MM.1S (cell line): Measurements from ENCODE around the gene SRSF3.

Experiments
- DNase-seq: peaks from one replicate; pipeline ENCODE4 v3.0.0-alpha.2; 2015
- H2AFZ ChIP-seq: fragments of 300-600 bp; sonication (generic); 2 replicates; pipeline ENCODE4 v1.6.0; 2016; ENCODE audit warnings: antibody characterized with exemption, low read length
- H3F3A ChIP-seq: fragments of 300-600 bp; sonication (generic); 2 replicates; pipeline ENCODE4 v1.6.1; 2016; ENCODE audit warnings: mild to moderate bottlenecking, antibody characterized with exemption, low read length, moderate library complexity, mixed read lengths; ENCODE audit not compliant: insufficient read depth
- H3K27ac ChIP-seq: fragments of 300-600 bp; sonication (generic); 2 replicates; pipeline ENCODE4 v1.5.1; 2016; ENCODE audit warnings: mild to moderate bottlenecking, low read length
- H3K27me3 ChIP-seq: fragments of 300-600 bp; sonication (generic); replicated peaks from 2 replicates; pipeline ENCODE4 v1.6.0; 2016; ENCODE audit warnings: low read length; ENCODE audit not compliant: insufficient read depth
- H3K36me3 ChIP-seq: fragments of 300-600 bp; sonication (generic); replicated peaks from 2 replicates; pipeline ENCODE4 v1.6.1; 2016; ENCODE audit warnings: mild to moderate bottlenecking, low read length, mixed read lengths; ENCODE audit not compliant: insufficient read depth
- H3K4me1 ChIP-seq: fragments of 300-600 bp; sonication (generic); 2 replicates; pipeline ENCODE4 v1.6.1; 2016; ENCODE audit warnings: low read length, mixed read lengths
- H3K4me2 ChIP-seq: fragments of 300-600 bp; sonication (generic); 2 replicates; pipeline ENCODE4 v1.6.0; 2016; ENCODE audit warnings: low read depth, low read length
- H3K4me3 ChIP-seq: fragments of 300-600 bp; sonication (generic); 2 replicates; pipeline ENCODE4 v1.5.1; 2016; ENCODE audit warnings: low read length, mixed read lengths
- H3K79me2 ChIP-seq: fragments of 300-600 bp; sonication (generic); 2 replicates; pipeline ENCODE4 v1.6.1; 2016; ENCODE audit warnings: mixed run types, low read length, mixed read lengths
- H3K9ac ChIP-seq: fragments of 300-600 bp; sonication (generic); 2 replicates; pipeline ENCODE4 v1.6.1; 2016; ENCODE audit warnings: low read length, mixed read lengths
- H3K9me2 ChIP-seq: fragments of 300-600 bp; sonication (generic); replicated peaks from 2 replicates; pipeline ENCODE4 v1.6.1; 2016; ENCODE audit warnings: mild to moderate bottlenecking, low read length, mixed read lengths; ENCODE audit not compliant: insufficient read depth
- H3K9me3 ChIP-seq: fragments of 300-600 bp; sonication (generic); replicated peaks from 2 replicates; pipeline ENCODE4 v1.6.1; 2016; ENCODE audit warnings: mild to moderate bottlenecking, low read length, mixed read lengths; ENCODE audit not compliant: insufficient read depth
- H4K20me1 ChIP-seq: fragments of 300-600 bp; sonication (generic); 2 replicates; pipeline ENCODE4 v1.6.1; 2016; ENCODE audit warnings: mild to moderate bottlenecking, low read length, moderate library complexity, mixed read lengths; ENCODE audit not compliant: insufficient read depth
- EZH2 ChIP-seq: fragments of 300-600 bp; sonication (generic); optimal IDR thresholded peaks from 2 replicates; pipeline ENCODE3; 2017; ENCODE audit warnings: low read depth, mild to moderate bottlenecking, antibody characterized with exemption, low read length, mixed read lengths
- EZH2phosphoT487 ChIP-seq: fragments of 300-600 bp; sonication (generic); IDR thresholded peaks from 2 replicates; pipeline ENCODE4 v1.6.1; 2018; ENCODE audit warnings: antibody characterized with exemption, low read length
- TF ChIP-seq, protein P1 (sequence below): fragments of 300-600 bp; sonication (generic); IDR thresholded peaks from 2 replicates; pipeline ENCODE4 v1.5.1; 2016; ENCODE audit warnings: antibody characterized with exemption, low read length, mixed read lengths

SRSF3 gene

DNA sequence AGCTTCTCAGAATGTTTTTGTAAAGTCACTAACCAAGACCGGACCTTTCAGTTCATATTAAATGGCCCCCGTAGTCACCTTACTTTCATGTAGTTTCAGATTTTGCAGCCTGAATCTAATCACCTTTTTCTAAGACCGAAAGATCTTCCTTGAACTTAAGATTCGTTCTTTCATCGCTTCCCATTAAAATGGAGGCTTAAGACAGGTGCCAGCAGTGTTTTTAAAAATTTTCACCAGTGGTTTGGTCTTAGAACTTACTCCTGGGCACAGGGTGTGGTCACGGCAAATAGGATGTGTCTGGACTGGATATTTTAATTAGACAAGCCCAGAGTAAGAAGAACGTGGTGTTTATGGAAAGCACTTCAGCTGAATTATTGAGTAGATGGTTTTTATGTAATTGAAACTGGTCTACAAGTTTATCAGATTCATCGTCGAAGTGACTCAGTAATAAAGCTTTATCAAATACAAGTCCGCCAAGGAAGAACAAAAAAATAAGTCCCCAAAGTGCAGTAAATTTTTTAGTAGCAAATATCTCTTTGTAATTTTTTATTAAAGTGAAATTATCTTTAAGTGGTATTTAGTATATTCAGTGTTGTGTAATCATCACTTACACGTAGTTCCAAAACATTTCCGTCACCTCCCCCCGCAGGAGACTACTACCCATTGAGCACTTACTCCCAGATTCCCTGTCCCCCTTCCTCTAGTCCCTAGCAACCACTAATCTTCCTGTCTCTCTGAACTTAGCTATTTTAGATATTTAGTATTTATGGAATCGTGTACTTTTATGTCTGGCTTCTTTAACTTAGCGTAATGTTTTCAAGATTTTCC lies 868 bp downstream of the SRSF3 start:
- H3K27ac ChIP-seq: peak overlapping the region; percentile 96
- H3K79me2 ChIP-seq: peaks cover 59% of the 10 kb centered on the region
- no peak overlapping the region for H2AFZ ChIP-seq
- TF ChIP-seq, protein P1, sequence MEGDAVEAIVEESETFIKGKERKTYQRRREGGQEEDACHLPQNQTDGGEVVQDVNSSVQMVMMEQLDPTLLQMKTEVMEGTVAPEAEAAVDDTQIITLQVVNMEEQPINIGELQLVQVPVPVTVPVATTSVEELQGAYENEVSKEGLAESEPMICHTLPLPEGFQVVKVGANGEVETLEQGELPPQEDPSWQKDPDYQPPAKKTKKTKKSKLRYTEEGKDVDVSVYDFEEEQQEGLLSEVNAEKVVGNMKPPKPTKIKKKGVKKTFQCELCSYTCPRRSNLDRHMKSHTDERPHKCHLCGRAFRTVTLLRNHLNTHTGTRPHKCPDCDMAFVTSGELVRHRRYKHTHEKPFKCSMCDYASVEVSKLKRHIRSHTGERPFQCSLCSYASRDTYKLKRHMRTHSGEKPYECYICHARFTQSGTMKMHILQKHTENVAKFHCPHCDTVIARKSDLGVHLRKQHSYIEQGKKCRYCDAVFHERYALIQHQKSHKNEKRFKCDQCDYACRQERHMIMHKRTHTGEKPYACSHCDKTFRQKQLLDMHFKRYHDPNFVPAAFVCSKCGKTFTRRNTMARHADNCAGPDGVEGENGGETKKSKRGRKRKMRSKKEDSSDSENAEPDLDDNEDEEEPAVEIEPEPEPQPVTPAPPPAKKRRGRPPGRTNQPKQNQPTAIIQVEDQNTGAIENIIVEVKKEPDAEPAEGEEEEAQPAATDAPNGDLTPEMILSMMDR: no peak
- TF ChIP-seq EZH2: no peak
- TF ChIP-seq EZH2phosphoT487: no peak
- H3K9me3 ChIP-seq: no peaks in the 10 kb centered on the region
- peaks cover 65% of the 10 kb centered on the region for H3F3A ChIP-seq
- peak overlapping the region; percentile 99 for H3K4me3 ChIP-seq
- no peak for DNase-seq
- peaks cover 53% of the 10 kb centered on the region for H4K20me1 ChIP-seq
- peaks cover 32% of the 10 kb centered on the region for H3K4me1 ChIP-seq
- H3K9ac ChIP-seq: peak overlapping the region; percentile 92
- peaks cover 34% of the 10 kb centered on the region for H3K36me3 ChIP-seq
- peak overlapping the region; percentile 76 for H3K4me2 ChIP-seq
- H3K27me3 ChIP-seq: no peaks in the 10 kb centered on the region
- H3K9me2 ChIP-seq: no peaks in the 10 kb centered on the region

DNA sequence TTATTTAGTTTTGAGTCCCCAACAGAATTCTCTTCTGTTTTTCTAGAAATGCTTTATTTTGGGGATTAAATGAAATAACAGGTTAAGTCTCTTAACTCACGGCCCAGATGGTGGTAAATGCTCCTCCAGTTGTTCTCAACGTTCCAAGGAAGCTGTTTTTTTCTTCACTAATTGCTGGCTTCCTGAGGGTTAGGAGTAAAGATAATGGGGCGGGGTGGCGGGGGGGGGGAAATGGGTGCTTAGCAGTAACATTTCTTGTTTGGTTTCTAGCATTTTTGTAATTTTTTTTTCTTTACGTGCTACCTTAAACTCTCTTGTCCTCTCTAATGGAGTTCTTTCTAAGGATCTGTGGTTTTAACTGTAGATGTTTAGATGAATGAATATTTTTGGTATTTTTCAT lies 2.2 kb downstream of the SRSF3 start:
- peak overlapping the region; percentile 92 for H3K9ac ChIP-seq
- H3K27me3 ChIP-seq: no peaks in the 10 kb centered on the region
- TF ChIP-seq, protein P1: no peak
- TF ChIP-seq EZH2phosphoT487 (no peak), EZH2 (no peak)
- no peaks in the 10 kb centered on the region for H3K9me3 ChIP-seq
- H3K79me2 ChIP-seq: peaks cover 72% of the 10 kb centered on the region
- no peak for DNase-seq
- H3F3A ChIP-seq: peaks cover 75% of the 10 kb centered on the region
- H3K27ac ChIP-seq: peak overlapping the region; percentile 19; the same call in 1 of the 2 replicates
- no peaks in the 10 kb centered on the region for H3K9me2 ChIP-seq
- H3K4me2 ChIP-seq: peak overlapping the region; percentile 76
- peaks cover 30% of the 10 kb centered on the region for H3K4me1 ChIP-seq
- H4K20me1 ChIP-seq: peaks cover 67% of the 10 kb centered on the region
- peaks cover 43% of the 10 kb centered on the region for H3K36me3 ChIP-seq
- peak overlapping the region; percentile 99 for H3K4me3 ChIP-seq
- H2AFZ ChIP-seq: no peak overlapping the region

DNA sequence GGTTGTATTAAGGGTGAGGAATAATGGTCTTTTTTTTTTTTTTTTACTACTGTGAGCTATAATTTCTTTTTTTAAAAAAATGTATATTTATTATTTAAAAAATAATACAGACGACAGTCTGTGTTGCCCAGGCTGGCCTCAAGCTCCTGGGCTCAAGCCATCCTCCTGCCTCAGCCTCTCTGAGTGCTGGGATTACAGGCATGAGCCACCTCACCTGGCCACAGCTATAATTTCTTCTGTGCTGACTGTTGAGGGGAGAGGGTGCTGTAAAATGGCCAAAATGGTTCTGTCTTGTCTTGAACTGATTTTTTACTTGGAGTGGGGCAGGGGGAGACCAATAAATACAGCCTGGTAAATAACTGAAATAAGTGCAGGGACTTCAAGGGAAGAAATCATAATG lies 3.6 kb downstream of the SRSF3 start:
- H3K4me3 ChIP-seq: peak overlapping the region; percentile 99
- TF ChIP-seq EZH2phosphoT487 (no peak), EZH2 (no peak)
- TF ChIP-seq, protein P1: no peak
- H3K79me2 ChIP-seq: peaks cover 86% of the 10 kb centered on the region
- H3K27ac ChIP-seq: no peak overlapping the region
- no peaks in the 10 kb centered on the region for H3K27me3 ChIP-seq
- H3K36me3 ChIP-seq: peaks cover 54% of the 10 kb centered on the region
- H3K9me2 ChIP-seq: no peaks in the 10 kb centered on the region
- H3K4me1 ChIP-seq: peaks cover 19% of the 10 kb centered on the region
- no peak for DNase-seq
- no peak overlapping the region for H2AFZ ChIP-seq
- H3K9me3 ChIP-seq: no peaks in the 10 kb centered on the region
- H3K4me2 ChIP-seq: peak overlapping the region; percentile 87
- peaks cover 74% of the 10 kb centered on the region for H3F3A ChIP-seq
- peaks cover 76% of the 10 kb centered on the region for H4K20me1 ChIP-seq
- peak overlapping the region; percentile 92; the same call in 1 of the 2 replicates for H3K9ac ChIP-seq
